HepG2 (cell line): Measurements from ENCODE around the gene UBQLN1. TPM values are rescaled to one million over a fixed set of nuclear protein-coding genes. Genes with fewer than 3 reads are reported as not detected.

Experiments used
- ATF1 ChIP-seq: IDR thresholded peaks from 2 replicates; pipeline ENCODE4 v1.6.1; 2016; ENCODE audit warnings: mild to moderate bottlenecking, control low read depth
- CHD4 ChIP-seq: fragments of 200-600 bp; sonication (generic); IDR thresholded peaks from 2 replicates; pipeline ENCODE4 v1.7.0; 2017; ENCODE audit warnings: mild to moderate bottlenecking, low read length, borderline replicate concordance
- EP300 ChIP-seq, 3 experiments: sonication (generic) in 1 of 3; formaldehyde crosslinking in 1 of 3; IDR thresholded peaks; 2 replicates each; pipeline versions ENCODE4 v1.5.1 to v1.6.1; 2011 to 2020; ENCODE audit warnings: low read depth in 2 of 3, low read length in 2 of 3, borderline replicate concordance in 1 of 3, improper control_type of control experiment in 1 of 3, mild to moderate bottlenecking in 1 of 3, missing genetic modification reagents in 1 of 3, moderate library complexity in 1 of 3
- ETV6 ChIP-seq: sonication (generic); formaldehyde crosslinking; conservative IDR thresholded peaks from 2 replicates; pipeline ENCODE4 v1.4.0; 2020; ENCODE audit warnings: missing genetic modification reagents
- HNF4G ChIP-seq, 2 experiments: sonication (generic) in 1 of 2; formaldehyde crosslinking in 1 of 2; IDR thresholded peaks; 2 replicates each; pipeline versions ENCODE4 v1.4.0 to v1.6.1; 2011 to 2020; ENCODE audit warnings: borderline replicate concordance in 2 of 2, low read depth in 2 of 2, mild to moderate bottlenecking in 2 of 2, low read length in 1 of 2, missing genetic modification reagents in 1 of 2, moderate library complexity in 1 of 2
- MTA3 ChIP-seq: sonication (generic); formaldehyde crosslinking; IDR thresholded peaks from 2 replicates; pipeline ENCODE4 v1.4.0; 2020; ENCODE audit warnings: missing genetic modification reagents
- NBN ChIP-seq: fragments of 450-650 bp; conservative IDR thresholded peaks from 2 replicates; pipeline ENCODE4 v1.6.1; 2017
- NCOR1 ChIP-seq: fragments of 200-600 bp; sonication (generic); IDR thresholded peaks from 2 replicates; pipeline ENCODE4 v1.7.0; 2017; ENCODE audit warnings: antibody characterized with exemption, low read length, borderline replicate concordance
- PITX1 ChIP-seq: sonication (generic); formaldehyde crosslinking; IDR thresholded peaks from 2 replicates; pipeline ENCODE4 v1.5.1; 2020; ENCODE audit warnings: mild to moderate bottlenecking, missing genetic modification reagents
- RARA ChIP-seq: IDR thresholded peaks from 2 replicates; pipeline ENCODE4 v1.6.1; 2016; ENCODE audit warnings: missing genetic modification reagents, missing compliant biosample characterization
- REPIN1 ChIP-seq: sonication (generic); formaldehyde crosslinking; IDR thresholded peaks from 2 replicates; pipeline ENCODE4 v1.8.0; 2022; ENCODE audit warnings: missing genetic modification reagents, low read depth, mild to moderate bottlenecking, borderline replicate concordance
- SMC3 ChIP-seq: IDR thresholded peaks from 2 replicates; pipeline ENCODE4 v1.6.1; 2011; ENCODE audit warnings: low read length, improper control_type of control experiment
- SOX6 ChIP-seq, 2 experiments: fragments of 450-650 bp in 1 of 2; sonication (generic) in 1 of 2; formaldehyde crosslinking in 1 of 2; IDR thresholded peaks; 2 replicates each; pipeline versions ENCODE4 v1.4.0 to v1.6.1; 2017 to 2020; ENCODE audit warnings: antibody characterized with exemption in 1 of 2, mild to moderate bottlenecking in 1 of 2, missing genetic modification reagents in 1 of 2
- TARDBP ChIP-seq: sonication (generic); formaldehyde crosslinking; IDR thresholded peaks from 2 replicates; pipeline ENCODE4 v1.8.0; 2022; ENCODE audit warnings: mild to moderate bottlenecking, missing genetic modification reagents
- TBX2 ChIP-seq: sonication (generic); formaldehyde crosslinking; IDR thresholded peaks from 2 replicates; pipeline ENCODE4 v1.5.0; 2020; ENCODE audit warnings: missing genetic modification reagents, mild to moderate bottlenecking, borderline replicate concordance
- ZEB1 ChIP-seq: IDR thresholded peaks from 2 replicates; pipeline ENCODE4 v1.6.1; 2012; ENCODE audit warnings: mild to moderate bottlenecking, low read depth, inconsistent platforms; ENCODE audit not compliant: insufficient replicate concordance
- ZFP36L2 ChIP-seq: sonication (generic); formaldehyde crosslinking; IDR thresholded peaks from 2 replicates; pipeline ENCODE4 v1.4.0; 2020; ENCODE audit warnings: missing genetic modification reagents
- ZNF331 ChIP-seq: sonication (generic); formaldehyde crosslinking; IDR thresholded peaks from 2 replicates; pipeline ENCODE4 v1.4.0; 2020; ENCODE audit warnings: missing genetic modification reagents
- ZNF350 ChIP-seq: sonication (generic); formaldehyde crosslinking; IDR thresholded peaks from 2 replicates; pipeline ENCODE4 v1.4.0; 2020; ENCODE audit warnings: mild to moderate bottlenecking, low read depth, missing genetic modification reagents, borderline replicate concordance
- polyA plus RNA-seq, 8 experiments: library from polyadenylated mRNA; depleted of rRNA in 3 of 8; stranded (reverse) in 7 of 8; unstranded in 1 of 8; fragments of >200 nt; fragmentation: Illumina TruSeq in 4 of 8; extraction: Trizol in 4 of 8; gene quantifications; 2 replicates each; pipeline versions ENCODE4 v1.2.1 to v1.2.3, GENCODE V29; 2011 to 2016; ENCODE audit warnings: low read depth in 4 of 8, missing spikeins in 1 of 8, mixed read lengths in 1 of 8; ENCODE audit not compliant: insufficient read depth in 1 of 8
- total RNA-seq, 5 experiments: library from RNA; depleted of rRNA; stranded (reverse); fragments of >200 nt; fragmentation: Illumina TruSeq; extraction: Trizol; gene quantifications; 2 replicates each; pipeline ENCODE4 v1.2.3, GENCODE V29; 2016; ENCODE audit warnings: low read depth in 1 of 5
- TF ChIP-seq, protein P1 (sequence below): sonication (generic); formaldehyde crosslinking; IDR thresholded peaks from 2 replicates; pipeline ENCODE4 v1.9.0; 2022; ENCODE audit warnings: low read depth, missing genetic modification reagents
- TF ChIP-seq, protein P2 (sequence below): sonication (generic); formaldehyde crosslinking; IDR thresholded peaks from 2 replicates; pipeline ENCODE4 v1.5.0; 2020; ENCODE audit warnings: mild to moderate bottlenecking, missing genetic modification reagents
- TF ChIP-seq, protein P3 (sequence below): sonication (generic); formaldehyde crosslinking; IDR thresholded peaks from 2 replicates; pipeline ENCODE4 v1.5.1; 2020; ENCODE audit warnings: mild to moderate bottlenecking, missing genetic modification reagents, moderate library complexity

UBQLN1 gene
- total and polyA plus RNA-seq, 2 of the 13 experiments (the other 11 are each of a cell fraction or from before 2014, with no cell fraction given) = 78.1 to 83.8 TPM

DNA sequence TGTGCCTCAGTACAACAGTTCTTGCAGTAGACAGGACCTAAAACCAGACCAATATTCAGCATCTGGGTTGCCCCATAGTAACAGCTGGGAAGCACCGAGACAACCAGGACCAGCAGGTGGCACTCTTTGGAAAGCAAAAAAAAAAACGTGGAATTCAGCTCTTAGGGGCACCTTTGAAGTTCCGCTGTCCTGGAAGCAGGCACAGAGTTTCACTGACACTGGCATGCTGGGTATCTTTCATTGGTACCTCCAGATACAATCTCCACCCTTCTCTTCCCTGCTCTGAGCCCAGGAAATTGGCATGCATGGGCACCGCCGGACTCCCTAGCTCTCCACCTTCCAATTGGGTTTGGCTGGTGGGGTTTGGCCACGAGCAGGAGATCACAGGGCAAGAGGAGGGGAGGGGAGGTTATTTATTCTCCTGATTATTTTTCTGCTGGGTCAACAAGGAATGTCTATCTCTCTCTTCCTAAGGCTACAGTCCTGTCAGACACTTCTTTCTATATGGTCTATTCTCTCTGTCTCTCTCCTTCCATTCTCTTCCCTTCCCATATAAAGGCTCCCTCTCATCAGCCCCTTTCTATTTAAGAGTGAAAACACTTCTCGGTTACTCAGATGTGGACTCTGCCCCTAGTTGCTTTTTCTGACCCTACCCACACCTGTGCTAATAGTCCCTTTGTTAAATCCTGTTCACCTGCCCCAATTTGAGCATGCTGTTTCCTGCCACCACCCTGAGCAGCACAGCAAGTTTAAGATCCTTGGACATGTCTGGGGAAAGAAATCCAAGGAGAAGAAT, 86.7 kb downstream of the UBQLN1 start (continued):
- TF ChIP-seq NCOR1 (peak; percentile 67; the same call in 1 of the 2 replicates), SOX6 (IDR thresholded peaks at IDR 0.05) (no peak), SOX6 (CRISPR knock-in tag; IDR thresholded peaks at IDR 0.05) (peak; percentile 62), HNF4G (IDR thresholded peaks at IDR 0.05; ENCODE audit: borderline replicate concordance, low read depth, low read length) (peak; percentile 58), HNF4G (CRISPR knock-in tag; IDR thresholded peaks at IDR 0.05; ENCODE audit: borderline replicate concordance, low read depth) (no peak), ZNF350 (CRISPR knock-in tag) (peak; percentile 72; the same call in 1 of the 2 replicates), TARDBP (CRISPR knock-in tag) (peak; percentile 25; the same call in 1 of the 2 replicates), ETV6 (CRISPR knock-in tag) (0 out of 2 replicates have a peak, but pooled peaks have one; percentile 41), REPIN1 (peak; percentile 40; the same call in 1 of the 2 replicates), ZFP36L2 (no peak), SMC3 (peak; percentile 95), MTA3 (CRISPR knock-in tag) (no peak), CHD4 (0 out of 2 replicates have a peak, but pooled peaks have one; percentile 37), RARA (CRISPR knock-in tag) (peak; percentile 20; the same call in 1 of the 2 replicates), ATF1 (peak; percentile 33), TBX2 (CRISPR knock-in tag) (no peak), PITX1 (CRISPR knock-in tag) (0 out of 2 replicates have a peak, but pooled peaks have one; percentile 21), NBN (no peak), EP300 (IDR thresholded peaks at IDR 0.05; ENCODE audit: low read depth in 2 of 2, low read length in 2 of 2) (peak in 1 of 2 experiments; percentile 17; a peak in 1 of 4 replicates), EP300 (CRISPR knock-in tag; IDR thresholded peaks at IDR 0.05; ENCODE audit: borderline replicate concordance) (no peak), ZNF331 (CRISPR knock-in tag) (peak; percentile 70), ZEB1 (peak; percentile 94)
- TF ChIP-seq, protein P1, sequence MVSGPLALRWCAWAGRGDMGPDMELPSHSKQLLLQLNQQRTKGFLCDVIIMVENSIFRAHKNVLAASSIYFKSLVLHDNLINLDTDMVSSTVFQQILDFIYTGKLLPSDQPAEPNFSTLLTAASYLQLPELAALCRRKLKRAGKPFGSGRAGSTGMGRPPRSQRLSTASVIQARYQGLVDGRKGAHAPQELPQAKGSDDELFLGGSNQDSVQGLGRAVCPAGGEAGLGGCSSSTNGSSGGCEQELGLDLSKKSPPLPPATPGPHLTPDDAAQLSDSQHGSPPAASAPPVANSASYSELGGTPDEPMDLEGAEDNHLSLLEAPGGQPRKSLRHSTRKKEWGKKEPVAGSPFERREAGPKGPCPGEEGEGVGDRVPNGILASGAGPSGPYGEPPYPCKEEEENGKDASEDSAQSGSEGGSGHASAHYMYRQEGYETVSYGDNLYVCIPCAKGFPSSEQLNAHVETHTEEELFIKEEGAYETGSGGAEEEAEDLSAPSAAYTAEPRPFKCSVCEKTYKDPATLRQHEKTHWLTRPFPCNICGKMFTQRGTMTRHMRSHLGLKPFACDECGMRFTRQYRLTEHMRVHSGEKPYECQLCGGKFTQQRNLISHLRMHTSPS (CRISPR knock-in tag) = peak; percentile 86
- TF ChIP-seq, protein P2, sequence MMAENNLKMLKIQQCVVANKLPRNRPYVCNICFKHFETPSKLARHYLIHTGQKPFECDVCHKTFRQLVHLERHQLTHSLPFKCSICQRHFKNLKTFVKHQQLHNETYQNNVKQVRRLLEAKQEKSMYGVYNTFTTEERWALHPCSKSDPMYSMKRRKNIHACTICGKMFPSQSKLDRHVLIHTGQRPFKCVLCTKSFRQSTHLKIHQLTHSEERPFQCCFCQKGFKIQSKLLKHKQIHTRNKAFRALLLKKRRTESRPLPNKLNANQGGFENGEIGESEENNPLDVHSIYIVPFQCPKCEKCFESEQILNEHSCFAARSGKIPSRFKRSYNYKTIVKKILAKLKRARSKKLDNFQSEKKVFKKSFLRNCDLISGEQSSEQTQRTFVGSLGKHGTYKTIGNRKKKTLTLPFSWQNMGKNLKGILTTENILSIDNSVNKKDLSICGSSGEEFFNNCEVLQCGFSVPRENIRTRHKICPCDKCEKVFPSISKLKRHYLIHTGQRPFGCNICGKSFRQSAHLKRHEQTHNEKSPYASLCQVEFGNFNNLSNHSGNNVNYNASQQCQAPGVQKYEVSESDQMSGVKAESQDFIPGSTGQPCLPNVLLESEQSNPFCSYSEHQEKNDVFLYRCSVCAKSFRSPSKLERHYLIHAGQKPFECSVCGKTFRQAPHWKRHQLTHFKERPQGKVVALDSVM (CRISPR knock-in tag) = no peak
- TF ChIP-seq, protein P3, sequence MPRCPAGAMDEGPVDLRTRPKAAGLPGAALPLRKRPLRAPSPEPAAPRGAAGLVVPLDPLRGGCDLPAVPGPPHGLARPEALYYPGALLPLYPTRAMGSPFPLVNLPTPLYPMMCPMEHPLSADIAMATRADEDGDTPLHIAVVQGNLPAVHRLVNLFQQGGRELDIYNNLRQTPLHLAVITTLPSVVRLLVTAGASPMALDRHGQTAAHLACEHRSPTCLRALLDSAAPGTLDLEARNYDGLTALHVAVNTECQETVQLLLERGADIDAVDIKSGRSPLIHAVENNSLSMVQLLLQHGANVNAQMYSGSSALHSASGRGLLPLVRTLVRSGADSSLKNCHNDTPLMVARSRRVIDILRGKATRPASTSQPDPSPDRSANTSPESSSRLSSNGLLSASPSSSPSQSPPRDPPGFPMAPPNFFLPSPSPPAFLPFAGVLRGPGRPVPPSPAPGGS (CRISPR knock-in tag) = 0 out of 2 replicates have a peak, but pooled peaks have one; percentile 22
